Pancreas (tissue), 10 donors: ENCODE data around the gene HMGCL. TPM values are rescaled to one million over a fixed set of nuclear protein-coding genes. Genes with fewer than 3 reads are reported as not detected.
"Not testable (repeated sequence)": the region's sequence is repeated elsewhere in the genome, so short reads cannot be mapped to it uniquely, and the experiment has no call there.

ENCODE experiments used
- ATAC-seq, 4 donors: fragments of 200-7000 bp; cut with Tn5 transposase; one replicate each; pipeline versions ENCODE4 v1.8.0 to v1.9.1; 2020; ENCODE audit warnings: mild to moderate bottlenecking in 4 of 4, moderate library complexity in 4 of 4
- DNase-seq, 6 donors: peaks; one replicate each; pipeline ENCODE4 v3.0.0-alpha.2; 2020
- FAIRE-seq: peaks from 2 replicates; lab custom pipeline; 2012; peaks lifted over from hg19 to GRCh38; lab: Jason Lieb, UNC
- H3K27ac ChIP-seq, 4 donors: fragments of 200-600 bp; sonication (generic); 1 replicate in 3 of 4; 2 replicates in 1 of 4; pipeline versions ENCODE4 v1.5.0 to v1.8.0; 2020
- H3K27me3 ChIP-seq, 4 donors: fragments of 200-600 bp; one replicate each; pipeline ENCODE4 v1.8.0; 2021
- H3K36me3 ChIP-seq, 3 donors: fragments of 200-600 bp; sonication (generic) in 1 of 3; one replicate each; pipeline versions ENCODE4 v1.5.0 to v1.8.0; 2020 to 2021
- H3K4me1 ChIP-seq, 3 donors: fragments of 200-600 bp; one replicate each; pipeline ENCODE4 v1.8.0; 2021
- H3K4me3 ChIP-seq, 4 donors: fragments of 200-600 bp; sonication (generic) in 2 of 4; one replicate each; pipeline versions ENCODE4 v1.5.0 to v1.8.0; 2020 to 2021
- H3K9me3 ChIP-seq, 4 donors: fragments of 200-600 bp; one replicate each; pipeline ENCODE4 v1.8.0; 2021
- WGBS, 2 donors: extraction: QIAGEN DNeasy Blood & Tissue Kit; methylation state at CpG; one replicate each; pipeline ENCODE4 v1.1.7; 2013; 5-methylcytosine and 5-hydroxymethylcytosine counted together
- intact Hi-C, 3 donors: fragments of 100-400 bp; cut with DNase I; formaldehyde crosslinking; loops; one replicate each; pipeline versions ENCODE4 v1.11.1 to v1.14.2; 2022
- polyA plus RNA-seq, 2 donors: library from polyadenylated mRNA; stranded (reverse); fragments of 200-250 nt; gene quantifications; one replicate each; pipeline ENCODE4 v1.2.3, GENCODE V29; 2013
- total RNA-seq, 6 donors: library from RNA; stranded (reverse); fragmentation: NEBNext Ultra II Directional in 4 of 6; extraction: Animal tissue kit (Norgen Biotek cat#: 25700) in 4 of 6; gene quantifications; one replicate each; pipeline versions ENCODE4 v1.2.1 to v1.2.4, GENCODE V29; 2021 to 2023
- TF ChIP-seq, protein P1 (sequence below), 4 donors: fragments of 200-600 bp; sonication (generic) in 3 of 4; IDR thresholded peaks; one replicate each; pipeline versions ENCODE4 v1.5.0 to v1.8.0; 2021; ENCODE audit warnings: antibody characterized with exemption in 4 of 4
- donor health status: healthy with polysubstance abuse.
- donor health status: DM: no; HTN: no; CAD: no; lungs with moderate emphysema.
- donor health status: DM: no; HTN: no; CAD: no.
- donor health status: control.
- donor health status: control.
- donor health status: Bipolar disorder and iron deficiency.
- donor health status: DM: yes; HTN: yes; CAD: no.
- donor health status: DM: no; HTN: no; CAD: no.
- donor health status: DM: no; HTN: no; CAD: no.
- donor health status: DM: yes; HTN: yes; CAD: no.

HMGCL gene
- total and polyA plus RNA-seq, 8 donors = 16.2 to 27.0 (median 17.3) TPM

DNA sequence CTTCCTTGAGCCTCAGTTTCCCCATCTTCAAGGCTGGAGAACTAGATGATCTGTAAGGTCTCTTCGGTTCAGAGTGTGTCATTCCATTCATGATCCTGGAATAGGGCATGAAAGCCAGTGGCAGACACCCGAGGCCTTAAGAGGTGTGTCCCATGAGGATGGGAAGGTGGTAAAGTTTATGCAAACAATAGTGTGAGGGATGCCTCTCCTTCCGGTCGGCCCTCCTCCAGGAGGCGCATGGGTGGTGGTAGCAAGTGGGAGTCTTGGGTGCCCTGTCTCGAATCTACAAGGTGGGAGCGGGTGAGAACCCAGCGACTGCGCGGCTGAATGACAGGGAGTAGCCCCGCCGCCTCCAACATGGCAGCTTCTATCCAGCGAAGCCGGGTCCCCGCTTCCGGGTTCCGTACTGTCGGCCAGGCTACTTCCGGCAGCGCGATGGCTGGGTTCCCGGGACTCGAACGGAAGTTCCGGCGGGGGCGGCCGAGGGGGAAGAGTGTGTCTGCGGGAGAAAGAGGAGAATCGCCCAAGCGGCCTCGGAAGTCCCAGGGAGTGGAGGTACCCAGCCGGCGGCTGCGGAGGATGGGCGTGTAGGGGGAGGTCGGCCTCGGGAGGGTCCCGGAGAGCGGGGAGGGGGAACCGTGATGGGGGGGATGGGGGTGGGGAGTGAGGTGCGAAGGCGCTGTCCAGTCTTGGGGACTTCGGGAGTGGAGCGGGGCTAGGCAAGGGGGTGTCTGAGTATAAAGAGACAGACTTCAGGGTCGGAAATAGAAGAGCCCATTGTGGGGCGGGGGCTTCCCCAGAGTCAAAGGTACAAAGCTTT, 34.3 kb downstream of the HMGCL start, which contains the start of gene LYPLA2:
TSS of gene LYPLA2 (plus strand) at position 450 of the 820 bp plus-strand sequence. CDS start 1,538 bp downstream, outside the sequence.
- 1% methylated on average over 37 to 47 of the region's 47 CpGs for WGBS, 2 donors

DNA sequence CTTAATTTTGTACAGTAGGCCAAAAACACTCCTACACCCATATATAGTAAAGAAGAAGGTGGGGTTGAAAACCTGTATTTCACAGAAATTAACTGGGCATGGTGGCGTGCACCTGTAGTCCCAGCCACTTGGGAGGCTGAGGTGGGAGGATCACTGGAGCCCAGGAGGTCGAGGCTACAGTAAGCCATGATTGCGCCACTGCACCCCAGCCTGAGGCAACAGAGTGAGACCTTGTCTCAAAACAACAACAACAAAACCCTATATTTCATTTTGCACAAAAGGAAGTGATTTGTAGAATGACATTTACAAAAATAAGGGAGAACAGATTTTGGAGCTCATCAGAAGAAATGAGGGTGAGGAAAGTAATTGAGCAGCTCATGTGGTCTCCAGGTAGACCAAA, 36.5 kb downstream of the HMGCL start:
- DNase-seq (no peak), ATAC-seq (no peak), FAIRE-seq (no peak)
- intact Hi-C loops = no loop called here
- no peaks in the 10 kb centered on the region for H3K9me3 ChIP-seq
- H3K27ac ChIP-seq = no peak overlapping the region
- 96 to 97% methylated on average over 3 of the region's 3 CpGs for WGBS, 2 donors
- TF ChIP-seq, protein P1, sequence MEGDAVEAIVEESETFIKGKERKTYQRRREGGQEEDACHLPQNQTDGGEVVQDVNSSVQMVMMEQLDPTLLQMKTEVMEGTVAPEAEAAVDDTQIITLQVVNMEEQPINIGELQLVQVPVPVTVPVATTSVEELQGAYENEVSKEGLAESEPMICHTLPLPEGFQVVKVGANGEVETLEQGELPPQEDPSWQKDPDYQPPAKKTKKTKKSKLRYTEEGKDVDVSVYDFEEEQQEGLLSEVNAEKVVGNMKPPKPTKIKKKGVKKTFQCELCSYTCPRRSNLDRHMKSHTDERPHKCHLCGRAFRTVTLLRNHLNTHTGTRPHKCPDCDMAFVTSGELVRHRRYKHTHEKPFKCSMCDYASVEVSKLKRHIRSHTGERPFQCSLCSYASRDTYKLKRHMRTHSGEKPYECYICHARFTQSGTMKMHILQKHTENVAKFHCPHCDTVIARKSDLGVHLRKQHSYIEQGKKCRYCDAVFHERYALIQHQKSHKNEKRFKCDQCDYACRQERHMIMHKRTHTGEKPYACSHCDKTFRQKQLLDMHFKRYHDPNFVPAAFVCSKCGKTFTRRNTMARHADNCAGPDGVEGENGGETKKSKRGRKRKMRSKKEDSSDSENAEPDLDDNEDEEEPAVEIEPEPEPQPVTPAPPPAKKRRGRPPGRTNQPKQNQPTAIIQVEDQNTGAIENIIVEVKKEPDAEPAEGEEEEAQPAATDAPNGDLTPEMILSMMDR (IDR thresholded peaks at IDR 0.05) = no peak
- no peaks in the 10 kb centered on the region for H3K27me3 ChIP-seq
- H3K4me3 ChIP-seq = no peak overlapping the region
- H3K4me1 ChIP-seq = peaks cover 0 to 12% (median 5%) of the 10 kb centered on the region in 3 donors
- peaks cover 0 to 21% (median 14%) of the 10 kb centered on the region in 3 donors for H3K36me3 ChIP-seq

More for the DNA sequence above, 34.3 kb downstream of the HMGCL start, which contains the start of gene LYPLA2:
- Histone ChIP-seq H3K27ac (peak within 1 kb of the TSS in 2 of 4 donors; percentile 6 to 17), H3K27me3 (no peaks in the 10 kb centered on the region), H3K9me3 (no peaks in the 10 kb centered on the region), H3K4me1 (peaks cover 0 to 12% (median 5%) of the 10 kb centered on the region in 3 donors), H3K36me3 (peaks cover 0 to 16% (median 10%) of the 10 kb centered on the region in 3 donors), H3K4me3 (peak within 1 kb of the TSS; percentile 51 to 76 (median 61))
- TF ChIP-seq, protein P1 (IDR thresholded peaks at IDR 0.05) = no peak
- no peak for FAIRE-seq
- peak; percentile 90 to 97 (median 92) for DNase-seq
- ATAC-seq = peak; percentile 91 to 96 (median 94)
- intact Hi-C loops = no loop called here

DNA sequence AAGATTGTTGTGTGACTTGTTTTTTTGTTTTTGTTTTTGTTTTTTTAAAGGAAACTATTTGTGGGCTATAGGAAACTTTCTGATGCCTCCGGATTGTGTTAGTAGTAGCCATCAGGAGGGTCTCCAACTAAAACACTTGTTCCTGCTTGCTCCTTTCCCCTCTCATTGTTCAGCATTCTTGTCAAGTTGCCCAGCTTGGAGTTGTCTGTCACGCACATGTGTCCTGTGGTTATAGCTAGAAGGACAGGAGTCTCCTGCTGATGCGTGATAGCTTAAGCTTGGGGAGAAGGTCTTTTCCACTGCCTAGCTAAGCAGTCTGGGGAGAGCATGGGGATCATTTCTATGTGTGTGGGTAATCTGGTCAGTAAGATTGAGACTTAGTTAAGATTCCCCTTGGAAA, 37.5 kb downstream of the HMGCL start:
- peaks cover 0 to 21% (median 14%) of the 10 kb centered on the region in 3 donors for H3K36me3 ChIP-seq
- no peaks in the 10 kb centered on the region for H3K9me3 ChIP-seq
- no peaks in the 10 kb centered on the region for H3K27me3 ChIP-seq
- no peak overlapping the region for H3K4me3 ChIP-seq
- 94 to 98% methylated on average over 3 of the region's 3 CpGs for WGBS, 2 donors
- H3K4me1 ChIP-seq = peaks cover 0 to 8% (median 5%) of the 10 kb centered on the region in 3 donors
- ATAC-seq (no peak), DNase-seq (no peak), FAIRE-seq (no peak)
- H3K27ac ChIP-seq = no peak overlapping the region
- TF ChIP-seq, protein P1 (IDR thresholded peaks at IDR 0.05) = no peak
- intact Hi-C loops = no loop called here

- Histone ChIP-seq H3K4me3 (no peak overlapping the region), H3K27ac (no peak overlapping the region), H3K27me3 (no peaks in the 10 kb centered on the region), H3K36me3 (peaks cover 0 to 21% (median 14%) of the 10 kb centered on the region in 3 donors), H3K4me1 (peaks cover 0 to 4% (median 4%) of the 10 kb centered on the region in 3 donors), H3K9me3 (no peaks in the 10 kb centered on the region)
- TF ChIP-seq, protein P1 (IDR thresholded peaks at IDR 0.05) = no peak
- FAIRE-seq = no peak
- 80 to 87% methylated on average over 4 of the region's 4 CpGs for WGBS, 2 donors
- ATAC-seq = no peak
- intact Hi-C loops = no loop called here
- no peak for DNase-seq
Measured at GRCh38 chr1:23784846-23785245, 40.4 kb downstream of the HMGCL start.

GRCh38 chr1:23783141-23783540, 42.1 kb downstream of the HMGCL start:
- H3K27me3 ChIP-seq, DNase-seq, ATAC-seq, H3K27ac ChIP-seq, FAIRE-seq, intact Hi-C loops, H3K9me3 ChIP-seq, H3K4me3 ChIP-seq: not testable (repeated sequence)
- H3K36me3 ChIP-seq = peaks cover 0 to 21% (median 14%) of the 10 kb centered on the region in 3 donors
- 91% methylated on average over 11 of the region's 11 CpGs for WGBS, 2 donors
- peaks cover 9 to 14% (median 13%) of the 10 kb centered on the region in 3 donors for H3K4me1 ChIP-seq
